Gastroesophageal sphincter (tissue), 4 donors: ENCODE measurements around the gene RPL35. TPM values are rescaled to one million over a fixed set of nuclear protein-coding genes. Genes with fewer than 3 reads are reported as not detected.
"Not testable (repeated sequence)": the region's sequence is repeated elsewhere in the genome, so short reads cannot be mapped to it uniquely, and the experiment has no call there.

ENCODE experiments used
- ATAC-seq: fragments of 150-250 bp; one replicate; pipeline ENCODE4 v1.9.1; 2016; ENCODE audit warnings: mild to moderate bottlenecking, moderate library complexity
- H3K27ac ChIP-seq, 4 donors: fragments of 200-600 bp; sonication (generic) in 3 of 4; 1 replicate in 3 of 4; 2 replicates in 1 of 4; pipeline ENCODE4 v1.5.1; 2016 to 2019
- H3K27me3 ChIP-seq: fragments of 200-600 bp; sonication (generic); one replicate; pipeline ENCODE4 v1.5.1; 2019
- H3K36me3 ChIP-seq, 2 donors: fragments of 200-600 bp; sonication (generic); one replicate each; pipeline ENCODE4 v1.5.1; 2019; ENCODE audit warnings: control low read depth in 1 of 2
- H3K4me1 ChIP-seq, 3 donors: fragments of 200-600 bp; sonication (generic); 1 replicate in 2 of 3; 2 replicates in 1 of 3; pipeline ENCODE4 v1.5.1; 2016 to 2019; ENCODE audit warnings: control low read depth in 2 of 3
- H3K4me3 ChIP-seq, 2 donors: fragments of 200-600 bp; sonication (generic); one replicate each; pipeline ENCODE4 v1.5.1; 2019; ENCODE audit warnings: mild to moderate bottlenecking in 1 of 2, moderate library complexity in 1 of 2
- H3K9me3 ChIP-seq, 3 donors: fragments of 200-600 bp; sonication (generic); one replicate each; pipeline ENCODE4 v1.5.1; 2017 to 2019; ENCODE audit warnings: control low read depth in 2 of 3
- EP300 ChIP-seq: sonication (generic); formaldehyde crosslinking; IDR thresholded peaks from one replicate; pipeline ENCODE4 v1.6.1; 2017; ENCODE audit warnings: antibody characterized with exemption, mild to moderate bottlenecking
- POLR2A ChIP-seq, 2 donors: fragments of 450-650 bp; IDR thresholded peaks; one replicate each; pipeline ENCODE4 v1.6.1; 2017; ENCODE audit warnings: antibody characterized with exemption in 2 of 2, mild to moderate bottlenecking in 2 of 2, moderate library complexity in 1 of 2
- POLR2AphosphoS5 ChIP-seq: sonication (generic); formaldehyde crosslinking; IDR thresholded peaks from one replicate; pipeline ENCODE4 v1.6.1; 2017; ENCODE audit warnings: antibody characterized with exemption
- WGBS, 2 donors: methylation state at CpG; one replicate each; pipeline ENCODE4 v1.1.5; 2018; ENCODE audit warnings: low coverage in 1 of 2; 5-methylcytosine and 5-hydroxymethylcytosine counted together
- total RNA-seq, 4 donors: library from RNA; depleted of rRNA; stranded (reverse); fragments of >200 nt; gene quantifications; one replicate each; pipeline ENCODE4 v1.1.0, GENCODE V29; 2016
- TF ChIP-seq, protein P1 (sequence below), 4 experiments: fragments of 200-600 bp in 2 of 4; fragments of 450-650 bp in 2 of 4; sonication (generic) in 1 of 4; IDR thresholded peaks; one replicate each; pipeline ENCODE4 v1.5.1; 2017 to 2019; ENCODE audit warnings: antibody characterized with exemption in 4 of 4, mild to moderate bottlenecking in 2 of 4, moderate library complexity in 2 of 4

Gene RPL35
- total RNA-seq, 4 donors from 2014 or later = 1,026 to 2,785 (median 2,065) TPM

DNA sequence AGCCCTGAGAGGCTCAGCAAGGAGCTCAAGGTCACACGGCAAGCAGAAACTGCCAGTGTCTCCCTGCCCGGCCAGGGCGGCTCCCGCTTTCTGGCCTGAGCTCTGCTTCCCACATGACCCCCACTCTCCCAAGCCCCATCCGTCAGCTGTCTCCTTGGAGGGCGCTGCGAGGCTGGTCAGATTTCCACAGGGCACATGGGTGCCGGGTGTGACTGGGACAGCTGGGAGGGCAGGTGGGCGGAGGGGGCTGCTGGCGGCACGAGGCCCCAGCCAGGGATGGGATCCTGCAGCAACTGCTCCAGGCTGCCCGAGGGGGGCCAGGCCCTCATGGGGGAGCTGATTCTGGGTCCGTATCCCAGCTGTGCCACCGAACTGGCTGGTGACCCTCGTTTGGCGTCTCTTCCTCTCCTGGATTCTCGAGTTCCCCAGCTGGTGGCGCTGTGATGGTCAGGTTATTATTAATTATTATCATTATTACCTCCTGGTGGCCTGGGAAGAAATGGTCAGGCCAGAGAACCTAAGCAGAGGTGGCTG lies 21.4 kb downstream of the RPL35 start:
- H3K27me3 ChIP-seq = no peaks in the 10 kb centered on the region
- H3K27ac ChIP-seq = no peak overlapping the region
- H3K36me3 ChIP-seq = no peaks in the 10 kb centered on the region
- H3K4me3 ChIP-seq = no peak overlapping the region
- H3K9me3 ChIP-seq = no peaks in the 10 kb centered on the region
- ATAC-seq = no peak
- WGBS, 2 donors = 80% methylated on average over 1 of the region's 18 CpGs; no CpG with 5 or more reads in 1 of the 2 donors
- TF ChIP-seq EP300 = no peak
- TF ChIP-seq, protein P1, sequence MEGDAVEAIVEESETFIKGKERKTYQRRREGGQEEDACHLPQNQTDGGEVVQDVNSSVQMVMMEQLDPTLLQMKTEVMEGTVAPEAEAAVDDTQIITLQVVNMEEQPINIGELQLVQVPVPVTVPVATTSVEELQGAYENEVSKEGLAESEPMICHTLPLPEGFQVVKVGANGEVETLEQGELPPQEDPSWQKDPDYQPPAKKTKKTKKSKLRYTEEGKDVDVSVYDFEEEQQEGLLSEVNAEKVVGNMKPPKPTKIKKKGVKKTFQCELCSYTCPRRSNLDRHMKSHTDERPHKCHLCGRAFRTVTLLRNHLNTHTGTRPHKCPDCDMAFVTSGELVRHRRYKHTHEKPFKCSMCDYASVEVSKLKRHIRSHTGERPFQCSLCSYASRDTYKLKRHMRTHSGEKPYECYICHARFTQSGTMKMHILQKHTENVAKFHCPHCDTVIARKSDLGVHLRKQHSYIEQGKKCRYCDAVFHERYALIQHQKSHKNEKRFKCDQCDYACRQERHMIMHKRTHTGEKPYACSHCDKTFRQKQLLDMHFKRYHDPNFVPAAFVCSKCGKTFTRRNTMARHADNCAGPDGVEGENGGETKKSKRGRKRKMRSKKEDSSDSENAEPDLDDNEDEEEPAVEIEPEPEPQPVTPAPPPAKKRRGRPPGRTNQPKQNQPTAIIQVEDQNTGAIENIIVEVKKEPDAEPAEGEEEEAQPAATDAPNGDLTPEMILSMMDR (IDR thresholded peaks at IDR 0.05) = no peak
- TF ChIP-seq POLR2A (IDR thresholded peaks at IDR 0.05) = no peak
- TF ChIP-seq POLR2AphosphoS5 = no peak
- H3K4me1 ChIP-seq = peaks cover 0 to 10% (median 7%) of the 10 kb centered on the region in 3 donors

DNA sequence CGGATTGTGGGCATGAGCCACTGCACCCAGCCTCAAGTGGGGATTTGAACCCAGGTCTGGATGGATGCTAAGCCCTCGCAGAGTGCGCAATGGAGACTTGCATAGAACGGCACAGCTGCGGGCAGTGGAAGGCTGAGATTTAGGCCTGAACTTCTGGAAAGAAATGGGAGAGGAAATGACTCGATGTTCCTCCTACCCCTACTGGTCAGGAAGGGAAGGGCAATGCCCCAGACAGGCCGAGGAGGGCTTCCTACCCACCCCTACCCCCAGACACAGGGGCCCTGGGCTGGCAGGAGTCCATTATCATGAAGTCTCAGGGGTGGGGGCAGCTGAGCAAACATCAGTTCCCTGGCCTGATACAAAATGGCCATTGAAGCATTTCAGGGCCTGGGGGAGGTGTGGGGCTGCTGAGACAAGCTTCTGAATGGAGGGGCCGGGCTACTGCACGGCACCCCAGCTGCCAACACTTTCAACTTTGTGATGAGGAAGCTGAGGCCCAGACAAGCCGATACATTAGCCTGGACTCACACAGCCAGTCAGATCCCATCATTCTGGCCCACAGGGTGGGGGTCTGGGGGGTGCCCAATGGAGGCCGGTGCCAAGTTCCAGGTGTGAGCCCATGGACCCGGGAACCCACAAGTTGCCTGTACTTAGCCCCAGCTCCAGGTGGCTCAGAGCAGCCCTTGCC lies 22.0 kb downstream of the RPL35 start:
- TF ChIP-seq, protein P1 (IDR thresholded peaks at IDR 0.05) = peak in 3 of 4 experiments; percentile 26 to 46 (median 45)
- no peak for TF ChIP-seq EP300
- Histone ChIP-seq H3K36me3 (no peaks in the 10 kb centered on the region), H3K9me3 (no peaks in the 10 kb centered on the region), H3K27me3 (no peaks in the 10 kb centered on the region), H3K27ac (no peak overlapping the region), H3K4me1 (peaks cover 0 to 16% (median 13%) of the 10 kb centered on the region in 3 donors), H3K4me3 (no peak overlapping the region)
- ATAC-seq = peak; percentile 23
- WGBS, 2 donors = 62% methylated on average over 6 of the region's 12 CpGs; no CpG with 5 or more reads in 1 of the 2 donors

- not testable (repeated sequence) for H3K27me3 ChIP-seq, H3K27ac ChIP-seq, H3K9me3 ChIP-seq, ATAC-seq, H3K36me3 ChIP-seq
- Histone ChIP-seq H3K4me1 (peaks cover 0 to 26% (median 19%) of the 10 kb centered on the region in 3 donors), H3K4me3 (peak overlapping the region in 1 of 2 donors; percentile 38)
- WGBS, 2 donors = 57 to 67% methylated on average over 1 of the region's 52 CpGs
Measured at GRCh38 chr9:124838567-124839275, 23.0 kb downstream of the RPL35 start.

GRCh38 chr9:124838132-124838531 lies 23.6 kb downstream of the RPL35 start:
- H3K27ac ChIP-seq, H3K9me3 ChIP-seq, H3K27me3 ChIP-seq, H3K4me3 ChIP-seq, H3K36me3 ChIP-seq, ATAC-seq: not testable (repeated sequence)
- 70 to 92% methylated on average over 2 to 4 of the region's 5 CpGs for WGBS, 2 donors
- peaks cover 0 to 32% (median 19%) of the 10 kb centered on the region in 3 donors for H3K4me1 ChIP-seq

DNA sequence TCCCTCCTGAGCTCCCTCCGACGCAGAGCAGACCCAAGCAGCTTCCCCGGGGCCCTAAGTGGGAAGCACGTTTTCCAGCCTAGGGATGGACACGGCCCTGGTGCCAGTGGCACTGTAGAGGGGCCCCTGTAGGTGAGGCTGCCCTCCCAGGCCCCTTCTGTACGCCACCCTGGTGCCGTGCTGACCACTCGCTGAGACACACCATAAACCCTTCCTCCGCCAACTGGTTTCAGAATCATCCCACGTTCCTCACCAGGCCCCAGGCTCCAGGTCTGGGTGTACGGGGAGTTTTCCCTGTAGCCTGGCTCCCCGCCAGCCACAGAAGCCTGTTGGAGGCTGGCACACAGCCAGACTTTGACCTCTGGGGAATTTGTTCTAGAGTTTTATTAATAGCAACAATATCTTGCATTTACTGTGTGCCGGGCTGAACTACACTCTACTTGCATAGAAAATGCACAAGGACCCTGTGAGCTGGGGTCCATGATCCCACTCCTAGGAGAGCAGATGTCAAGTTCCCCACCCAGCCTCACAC lies 26.7 kb downstream of the RPL35 start:
- ATAC-seq = peak; percentile 58
- peak overlapping the region in 3 of 4 donors; percentile 71 to 77 (median 72) for H3K27ac ChIP-seq

More for the DNA sequence above, 26.7 kb downstream of the RPL35 start:
- Histone ChIP-seq H3K4me3 (no peak overlapping the region), H3K4me1 (peaks cover 0 to 50% (median 29%) of the 10 kb centered on the region in 3 donors), H3K9me3 (no peaks in the 10 kb centered on the region), H3K27me3 (no peaks in the 10 kb centered on the region), H3K36me3 (no peaks in the 10 kb centered on the region)
- TF ChIP-seq, protein P1 (IDR thresholded peaks at IDR 0.05) = no peak
- TF ChIP-seq POLR2AphosphoS5 = peak; percentile 48
- 0% methylated on average over 1 of the region's 13 CpGs; no CpG with 5 or more reads in 1 of the 2 donors for whole genome bisulfite sequencing, 2 donors
